IPS DF 6.9 (cell line): ENCODE results near the gene FUT3.

Source experiments
- DNase-seq: peaks from one replicate; pipeline ENCODE4 v3.0.0-alpha.2; 2013; ENCODE audit warnings: low read depth, low spot score
- H3K27ac ChIP-seq: one replicate; pipeline ENCODE4 v1.5.1; 2013; ENCODE audit warnings: low read length, control low read depth
- H3K27me3 ChIP-seq: 2 replicates; pipeline ENCODE4 v1.6.1; 2013; ENCODE audit warnings: mild to moderate bottlenecking, low read length; ENCODE audit not compliant: control insufficient read depth, insufficient read depth
- H3K36me3 ChIP-seq: 2 replicates; pipeline ENCODE4 v1.6.1; 2013; ENCODE audit warnings: low read length; ENCODE audit not compliant: control insufficient read depth, insufficient read depth
- H3K4me1 ChIP-seq: 2 replicates; pipeline ENCODE4 v1.6.1; 2013; ENCODE audit warnings: low read length; ENCODE audit not compliant: control insufficient read depth, insufficient read depth
- H3K4me3 ChIP-seq: 2 replicates; pipeline ENCODE4 v1.5.1; 2013; ENCODE audit warnings: mild to moderate bottlenecking, low read length
- H3K9me3 ChIP-seq: 2 replicates; pipeline ENCODE4 v1.6.1; 2013; ENCODE audit warnings: low read length, inconsistent platforms; ENCODE audit not compliant: control insufficient read depth, insufficient read depth
- WGBS: extraction: QIAGEN DNeasy Blood & Tissue Kit; methylation state at CpG from one replicate; pipeline ENCODE4 v1.1.7; 2013; ENCODE audit warnings: mixed read lengths, missing lambda C conversion rate; ENCODE audit not compliant: insufficient read length, insufficient coverage; 5-methylcytosine and 5-hydroxymethylcytosine counted together

Gene FUT3

GRCh38 chr19:5799247-5800241, 51.7 kb downstream of the FUT3 start:
- Histone ChIP-seq H3K36me3 (no peaks in the 10 kb centered on the region), H3K4me1 (peaks cover 2% of the 10 kb centered on the region), H3K27me3 (peaks cover 1% of the 10 kb centered on the region; the same call in 1 of the 2 replicates), H3K27ac (no peak overlapping the region), H3K9me3 (no peaks in the 10 kb centered on the region), H3K4me3 (no peak overlapping the region)
- no peak for DNase-seq
- WGBS = no CpG with 5 or more reads among the region's 37 CpGs

- Histone ChIP-seq H3K4me1 (no peaks in the 10 kb centered on the region; the same call in 1 of the 2 replicates), H3K27me3 (peaks cover under 1% of the 10 kb centered on the region; the same call in 1 of the 2 replicates), H3K4me3 (no peak overlapping the region), H3K36me3 (no peaks in the 10 kb centered on the region), H3K9me3 (no peaks in the 10 kb centered on the region), H3K27ac (no peak overlapping the region)
- no CpG with 5 or more reads among the region's 8 CpGs for WGBS
- no peak for DNase-seq
Measured at GRCh38 chr19:5798244-5798643, 53.0 kb downstream of the FUT3 start.

GRCh38 chr19:5795382-5795919, 55.8 kb downstream of the FUT3 start:
- no CpG with 5 or more reads among the region's 7 CpGs for WGBS
- no peak for DNase-seq
- H3K27me3 ChIP-seq = no peaks in the 10 kb centered on the region
- no peak overlapping the region for H3K4me3 ChIP-seq
- no peaks in the 10 kb centered on the region; the same call in 1 of the 2 replicates for H3K4me1 ChIP-seq
- H3K36me3 ChIP-seq = no peaks in the 10 kb centered on the region
- no peak overlapping the region for H3K27ac ChIP-seq
- H3K9me3 ChIP-seq = no peaks in the 10 kb centered on the region

- Histone ChIP-seq H3K27ac (no peak overlapping the region), H3K4me1 (no peaks in the 10 kb centered on the region), H3K9me3 (no peaks in the 10 kb centered on the region), H3K4me3 (no peak overlapping the region), H3K27me3 (no peaks in the 10 kb centered on the region), H3K36me3 (peaks cover 12% of the 10 kb centered on the region)
- WGBS = no CpG with 5 or more reads among the region's 3 CpGs
- no peak for DNase-seq
Measured at GRCh38 chr19:5793188-5793587, 58.1 kb downstream of the FUT3 start.
